HepG2 (cell line): ENCODE results near the gene NOM1. TPM values are rescaled to one million over a fixed set of nuclear protein-coding genes. Genes with fewer than 3 reads are reported as not detected.

Source experiments
- ARID3A ChIP-seq: IDR thresholded peaks from 2 replicates; pipeline ENCODE4 v1.6.1; 2012; ENCODE audit warnings: low read depth, low read length, improper control_type of control experiment
- ATF7-NPFF ChIP-seq: sonication (generic); formaldehyde crosslinking; IDR thresholded peaks from 2 replicates; pipeline ENCODE4 v1.8.1; 2023; ENCODE audit warnings: mild to moderate bottlenecking, low read depth, missing genetic modification reagents, moderate library complexity
- CSRNP1 ChIP-seq: sonication (generic); formaldehyde crosslinking; IDR thresholded peaks from 2 replicates; pipeline ENCODE4 v1.8.1; 2023; ENCODE audit warnings: mild to moderate bottlenecking, missing genetic modification reagents
- ERF ChIP-seq: IDR thresholded peaks from 2 replicates; pipeline ENCODE4 v1.6.1; 2018; ENCODE audit warnings: missing biosample characterization, missing genetic modification reagents
- FOXO1 ChIP-seq: sonication (generic); formaldehyde crosslinking; IDR thresholded peaks from 2 replicates; pipeline ENCODE4 v1.4.0; 2020; ENCODE audit warnings: missing genetic modification reagents
- HES4 ChIP-seq: sonication (generic); formaldehyde crosslinking; IDR thresholded peaks from 2 replicates; pipeline ENCODE4 v1.9.0; 2021; ENCODE audit warnings: mild to moderate bottlenecking, missing genetic modification reagents, borderline replicate concordance
- KDM2A ChIP-seq: sonication (generic); formaldehyde crosslinking; IDR thresholded peaks from 2 replicates; pipeline ENCODE4 v1.4.0; 2020; ENCODE audit warnings: low read depth, missing genetic modification reagents, borderline replicate concordance
- KDM5A ChIP-seq: fragments of 200-600 bp; sonication (generic); IDR thresholded peaks from 2 replicates; pipeline ENCODE4 v1.7.0; 2018; ENCODE audit warnings: antibody characterized with exemption, mild to moderate bottlenecking, low read length, borderline replicate concordance
- LBX2 ChIP-seq: sonication (generic); formaldehyde crosslinking; IDR thresholded peaks from 2 replicates; pipeline ENCODE4 v1.5.0; 2020; ENCODE audit warnings: missing genetic modification reagents, mild to moderate bottlenecking, borderline replicate concordance
- PHF5A ChIP-seq: IDR thresholded peaks from one replicate; pipeline ENCODE4 v1.6.1; 2018; ENCODE audit warnings: low read depth, missing genetic modification reagents; ENCODE audit not compliant: unreplicated experiment
- RBM22 ChIP-seq: fragments of 200-400 bp; formaldehyde crosslinking; optimal IDR thresholded peaks from 2 replicates; pipeline ENCODE3; 2017; ENCODE audit warnings: mild to moderate bottlenecking, low read length, moderate library complexity
- REPIN1 ChIP-seq: sonication (generic); formaldehyde crosslinking; IDR thresholded peaks from 2 replicates; pipeline ENCODE4 v1.8.0; 2022; ENCODE audit warnings: missing genetic modification reagents, low read depth, mild to moderate bottlenecking, borderline replicate concordance
- RNF2 ChIP-seq: fragments of 450-650 bp; conservative IDR thresholded peaks from 2 replicates; pipeline ENCODE4 v1.6.1; 2016; ENCODE audit warnings: low read depth
- SNAPC2 ChIP-seq: sonication (generic); formaldehyde crosslinking; IDR thresholded peaks from 2 replicates; pipeline ENCODE4 v1.8.1; 2022; ENCODE audit warnings: mild to moderate bottlenecking, missing genetic modification reagents
- SP5 ChIP-seq: IDR thresholded peaks from 2 replicates; pipeline ENCODE4 v1.6.1; 2016; ENCODE audit warnings: low read depth, borderline replicate concordance
- ZFP90 ChIP-seq: sonication (generic); formaldehyde crosslinking; IDR thresholded peaks from 2 replicates; pipeline ENCODE4 v1.8.0; 2022; ENCODE audit warnings: missing genetic modification reagents, mild to moderate bottlenecking, inconsistent platforms, borderline replicate concordance
- ZMYM4 ChIP-seq: sonication (generic); formaldehyde crosslinking; IDR thresholded peaks from 2 replicates; pipeline ENCODE4 v1.8.1; 2023; ENCODE audit warnings: mild to moderate bottlenecking, missing genetic modification reagents
- ZNF549 ChIP-seq: sonication (generic); formaldehyde crosslinking; IDR thresholded peaks from 2 replicates; pipeline ENCODE4 v1.5.0; 2020; ENCODE audit warnings: missing genetic modification reagents
- ZNF605 ChIP-seq: sonication (generic); formaldehyde crosslinking; IDR thresholded peaks from 2 replicates; pipeline ENCODE4 v1.8.0; 2022; ENCODE audit warnings: mild to moderate bottlenecking, missing genetic modification reagents
- ZNF766 ChIP-seq: sonication (generic); formaldehyde crosslinking; IDR thresholded peaks from 2 replicates; pipeline ENCODE4 v1.5.0; 2020; ENCODE audit warnings: missing genetic modification reagents, borderline replicate concordance
- polyA plus RNA-seq, 8 experiments: library from polyadenylated mRNA; depleted of rRNA in 3 of 8; stranded (reverse) in 7 of 8; unstranded in 1 of 8; fragments of >200 nt; fragmentation: Illumina TruSeq in 4 of 8; extraction: Trizol in 4 of 8; gene quantifications; 2 replicates each; pipeline versions ENCODE4 v1.2.1 to v1.2.3, GENCODE V29; 2011 to 2016; ENCODE audit warnings: low read depth in 4 of 8, missing spikeins in 1 of 8, mixed read lengths in 1 of 8; ENCODE audit not compliant: insufficient read depth in 1 of 8
- total RNA-seq, 5 experiments: library from RNA; depleted of rRNA; stranded (reverse); fragments of >200 nt; fragmentation: Illumina TruSeq; extraction: Trizol; gene quantifications; 2 replicates each; pipeline ENCODE4 v1.2.3, GENCODE V29; 2016; ENCODE audit warnings: low read depth in 1 of 5
- TF ChIP-seq, protein P1 (sequence below): sonication (generic); formaldehyde crosslinking; IDR thresholded peaks from 2 replicates; pipeline ENCODE4 v1.8.0; 2022; ENCODE audit warnings: mild to moderate bottlenecking, missing genetic modification reagents; ENCODE audit not compliant: insufficient replicate concordance
- TF ChIP-seq, protein P2 (sequence below): sonication (generic); formaldehyde crosslinking; IDR thresholded peaks from 2 replicates; pipeline ENCODE4 v1.4.0; 2020; ENCODE audit warnings: mild to moderate bottlenecking, missing genetic modification reagents

The NOM1 gene
- total and polyA plus RNA-seq, 2 of the 13 experiments (the other 11 are each of a cell fraction or from before 2014, with no cell fraction given) = 14.2 to 26.2 TPM

DNA sequence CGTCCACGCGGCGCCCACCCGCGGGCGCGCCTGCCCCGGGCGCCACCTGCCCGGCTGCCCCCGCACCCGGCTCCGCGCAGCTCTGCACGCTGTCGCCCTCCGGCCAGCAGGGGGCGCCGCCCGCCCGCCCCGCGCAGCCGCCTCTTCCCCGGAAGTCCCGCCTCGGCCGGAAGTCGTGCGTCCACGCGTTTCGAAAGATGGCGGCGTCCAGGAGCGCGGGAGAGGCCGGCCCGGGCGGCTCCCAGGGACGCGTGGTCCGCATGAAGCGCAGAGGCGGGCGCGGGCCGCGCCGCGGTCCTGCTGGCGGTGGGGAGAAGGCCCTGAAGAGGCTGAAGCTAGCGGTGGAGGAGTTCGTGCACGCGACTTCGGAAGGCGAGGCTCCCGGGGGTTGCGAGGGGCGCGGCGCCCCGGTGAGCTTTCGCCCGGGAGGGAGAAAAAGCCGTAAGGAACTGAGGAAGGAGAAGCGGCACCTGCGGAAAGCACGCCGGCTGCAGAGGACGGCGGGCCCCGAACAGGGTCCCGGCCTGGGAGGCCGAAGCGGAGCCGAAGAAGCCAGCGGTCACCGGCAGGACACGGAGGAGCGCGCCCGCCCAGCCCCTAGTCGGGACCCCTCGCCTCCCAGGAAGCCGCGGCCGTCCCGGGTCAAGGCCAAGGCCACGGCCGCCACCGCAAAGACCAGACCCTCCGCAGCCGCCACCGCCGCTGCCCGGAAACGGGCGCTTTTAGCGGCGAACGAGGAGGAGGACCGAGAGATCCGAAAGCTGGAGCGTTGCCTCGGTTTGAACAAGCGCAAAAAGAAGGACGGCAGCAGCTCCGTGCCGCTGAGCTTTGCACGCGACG lies at the start of gene NOM1 (continued):
- TF ChIP-seq ARID3A (no peak), HES4 (CRISPR knock-in tag) (peak; percentile 84; the same call in 1 of the 2 replicates), ZMYM4 (CRISPR knock-in tag) (peak; percentile 85), RNF2 (peak; percentile 93), CSRNP1 (CRISPR knock-in tag) (0 out of 2 replicates have a peak, but pooled peaks have one; percentile 27), REPIN1 (CRISPR knock-in tag) (peak; percentile 84), KDM2A (CRISPR knock-in tag) (peak; percentile 86), ZNF605 (CRISPR knock-in tag) (peak; percentile 84; the same call in 1 of the 2 replicates), ATF7-NPFF (CRISPR knock-in tag) (peak; percentile 97), ZNF549 (no peak), KDM5A (peak; percentile 92), PHF5A (CRISPR knock-in tag) (peak; percentile 56), SNAPC2 (peak; percentile 75; the same call in 1 of the 2 replicates), ERF (CRISPR knock-in tag) (peak; percentile 69), FOXO1 (CRISPR knock-in tag) (peak; percentile 22; the same call in 1 of the 2 replicates), ZNF766 (CRISPR knock-in tag) (peak; percentile 54), LBX2 (CRISPR knock-in tag) (0 out of 2 replicates have a peak, but pooled peaks have one; percentile 71), SP5 (CRISPR knock-in tag) (0 out of 2 replicates have a peak, but pooled peaks have one; percentile 21), ZFP90 (CRISPR knock-in tag) (peak; percentile 33; the same call in 1 of the 2 replicates), RBM22 (no peak)
- TF ChIP-seq, protein P1, sequence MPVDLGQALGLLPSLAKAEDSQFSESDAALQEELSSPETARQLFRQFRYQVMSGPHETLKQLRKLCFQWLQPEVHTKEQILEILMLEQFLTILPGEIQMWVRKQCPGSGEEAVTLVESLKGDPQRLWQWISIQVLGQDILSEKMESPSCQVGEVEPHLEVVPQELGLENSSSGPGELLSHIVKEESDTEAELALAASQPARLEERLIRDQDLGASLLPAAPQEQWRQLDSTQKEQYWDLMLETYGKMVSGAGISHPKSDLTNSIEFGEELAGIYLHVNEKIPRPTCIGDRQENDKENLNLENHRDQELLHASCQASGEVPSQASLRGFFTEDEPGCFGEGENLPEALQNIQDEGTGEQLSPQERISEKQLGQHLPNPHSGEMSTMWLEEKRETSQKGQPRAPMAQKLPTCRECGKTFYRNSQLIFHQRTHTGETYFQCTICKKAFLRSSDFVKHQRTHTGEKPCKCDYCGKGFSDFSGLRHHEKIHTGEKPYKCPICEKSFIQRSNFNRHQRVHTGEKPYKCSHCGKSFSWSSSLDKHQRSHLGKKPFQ = peak; percentile 85
- TF ChIP-seq, protein P2, sequence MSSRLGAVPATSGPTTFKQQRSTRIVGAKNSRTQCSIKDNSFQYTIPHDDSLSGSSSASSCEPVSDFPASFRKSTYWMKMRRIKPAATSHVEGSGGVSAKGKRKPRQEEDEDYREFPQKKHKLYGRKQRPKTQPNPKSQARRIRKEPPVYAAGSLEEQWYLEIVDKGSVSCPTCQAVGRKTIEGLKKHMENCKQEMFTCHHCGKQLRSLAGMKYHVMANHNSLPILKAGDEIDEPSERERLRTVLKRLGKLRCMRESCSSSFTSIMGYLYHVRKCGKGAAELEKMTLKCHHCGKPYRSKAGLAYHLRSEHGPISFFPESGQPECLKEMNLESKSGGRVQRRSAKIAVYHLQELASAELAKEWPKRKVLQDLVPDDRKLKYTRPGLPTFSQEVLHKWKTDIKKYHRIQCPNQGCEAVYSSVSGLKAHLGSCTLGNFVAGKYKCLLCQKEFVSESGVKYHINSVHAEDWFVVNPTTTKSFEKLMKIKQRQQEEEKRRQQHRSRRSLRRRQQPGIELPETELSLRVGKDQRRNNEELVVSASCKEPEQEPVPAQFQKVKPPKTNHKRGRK = no peak
